SHP77 (cell line): ENCODE data around the gene GFPT2.

ENCODE experiments used
- DNase-seq, 2 experiments: peaks; one replicate each; lab custom pipeline; 2025; lab: John Stamatoyannopoulos, UW

Gene GFPT2

GRCh38 chr5:180353048-180353979, at the start of gene GFPT2:
TSS of gene GFPT2 (minus strand) at chr5:180353336. CDS start at chr5:180353217, 119 bp downstream.
- no peak for DNase-seq

GRCh38 chr5:180402716-180403115, 49.6 kb upstream of the GFPT2 start:
- DNase-seq, result no peak

- DNase-seq, result no peak
Observed at GRCh38 chr5:180401229-180401907, 48.2 kb upstream of the GFPT2 start.

GRCh38 chr5:180400416-180400815, 47.3 kb upstream of the GFPT2 start:
- DNase-seq, result no peak

- DNase-seq, result no peak
Observed at GRCh38 chr5:180399401-180400215, 46.5 kb upstream of the GFPT2 start.

- DNase-seq, result no peak
Observed at GRCh38 chr5:180396926-180397325, 43.8 kb upstream of the GFPT2 start.

- no peak for DNase-seq
Observed at GRCh38 chr5:180395540-180396274, 42.6 kb upstream of the GFPT2 start.

- DNase-seq, result no peak
Observed at GRCh38 chr5:180394031-180394636, 41.0 kb upstream of the GFPT2 start.

- DNase-seq, result no peak
Observed at GRCh38 chr5:180391276-180391675, 38.1 kb upstream of the GFPT2 start.

- no peak for DNase-seq
Observed at GRCh38 chr5:180390441-180391190, 37.5 kb upstream of the GFPT2 start.

- DNase-seq, result no peak
Observed at GRCh38 chr5:180389252-180390101, 36.3 kb upstream of the GFPT2 start.

- DNase-seq, result no peak
Observed at GRCh38 chr5:180387798-180388197, 34.7 kb upstream of the GFPT2 start.

GRCh38 chr5:180382926-180383325, 29.8 kb upstream of the GFPT2 start:
- no peak for DNase-seq

- DNase-seq, result no peak
Observed at GRCh38 chr5:180381851-180382480, 28.8 kb upstream of the GFPT2 start.

- DNase-seq, result no peak
Observed at GRCh38 chr5:180381428-180381827, 28.3 kb upstream of the GFPT2 start.

- DNase-seq, result no peak
Observed at GRCh38 chr5:180380856-180381255, 27.7 kb upstream of the GFPT2 start.

GRCh38 chr5:180380441-180380840, 27.3 kb upstream of the GFPT2 start:
- no peak for DNase-seq

GRCh38 chr5:180379355-180380070, 26.4 kb upstream of the GFPT2 start:
- no peak for DNase-seq
